HepG2 (cell line): ENCODE data around the gene ENDOD1. TPM values are rescaled to one million over a fixed set of nuclear protein-coding genes. Genes with fewer than 3 reads are reported as not detected.

Experiments used
- ATAC-seq: fragments of 200-7000 bp; cut with Tn5 transposase; 3 replicates; pipeline ENCODE4 v1.9.1; 2020; ENCODE audit warnings: mild to moderate bottlenecking, moderate library complexity
- BruUV-seq: library from RNA; stranded (reverse); fragments of 400-500 nt; replicated peaks from 2 replicates; lab custom pipeline; 2021; lab: Mats Ljungman, UMichigan
- CTCF ChIA-PET: fragments of 300-600 bp; formaldehyde crosslinking; extraction: SDS; loops from one replicate; lab custom pipeline; 2021; ENCODE audit warnings: low total read pairs, inconsistent platforms, low intra/inter-chr PET ratio; lab: Yijun Ruan, JAX
- POLR2A ChIA-PET: fragments of 350-600 bp; sonication (Branson Sonifier 250); formaldehyde crosslinking; loops from one replicate; lab custom pipeline; 2020; ENCODE audit warnings: antibody characterized with exemption, inconsistent platforms; lab: Yijun Ruan, JAX
- DNase-seq: peaks from one replicate; pipeline ENCODE4 v3.0.0-alpha.2; 2015; ENCODE audit warnings: low spot score
- FAIRE-seq: peaks from 3 replicates; lab custom pipeline; 2011; peaks lifted over from hg19 to GRCh38; lab: Jason Lieb, UNC
- H2AFZ ChIP-seq: one replicate; pipeline ENCODE4 v1.6.1; 2011; ENCODE audit warnings: low read length, inconsistent platforms
- H3K27ac ChIP-seq: fragments of 300-600 bp; 3 replicates; pipeline ENCODE4 v1.8.0; 2011; ENCODE audit warnings: mixed run types, mild to moderate bottlenecking, mixed read lengths, low read length, inconsistent platforms; ENCODE audit not compliant: insufficient read depth; ENCODE audit errors: extremely low read length
- H3K27me3 ChIP-seq, 2 experiments: fragments of 200-600 bp in 1 of 2; 2 replicates in 1 of 2; 3 replicates in 1 of 2; pipeline versions ENCODE4 v1.6.0 to v1.8.0; 2011; ENCODE audit warnings: low read length in 2 of 2, mild to moderate bottlenecking in 2 of 2, moderate library complexity in 2 of 2, inconsistent platforms in 1 of 2; ENCODE audit not compliant: insufficient read depth in 2 of 2, control insufficient read depth in 1 of 2
- H3K36me3 ChIP-seq, 2 experiments: fragments of 200-600 bp in 1 of 2; replicated peaks in 1 of 2; 2 replicates in 1 of 2; 3 replicates in 1 of 2; pipeline versions ENCODE4 v1.5.1 to v1.8.0; 2011; ENCODE audit warnings: low read length in 2 of 2, inconsistent platforms in 1 of 2; ENCODE audit not compliant: insufficient read depth in 2 of 2, control insufficient read depth in 1 of 2
- H3K4me1 ChIP-seq: 2 replicates; pipeline ENCODE4 v1.5.1; 2012; ENCODE audit warnings: low read length, inconsistent platforms; ENCODE audit not compliant: insufficient read depth
- H3K4me2 ChIP-seq: 2 replicates; pipeline ENCODE4 v1.6.0; 2011; ENCODE audit warnings: low read depth, low read length, inconsistent platforms
- H3K4me3 ChIP-seq, 3 experiments: fragments of 200-600 bp in 1 of 3; sonication (generic), shearing (Covaris generic) in 1 of 3; replicated peaks in 1 of 3; 2 replicates each; pipeline ENCODE4 v1.5.1; 2011 to 2016; ENCODE audit warnings: low read length in 3 of 3, inconsistent platforms in 2 of 3, low read depth in 2 of 3, mild to moderate bottlenecking in 2 of 3, control low read depth in 1 of 3, mixed read lengths in 1 of 3; ENCODE audit not compliant: insufficient read depth in 1 of 3
- H3K79me2 ChIP-seq: one replicate; pipeline ENCODE4 v1.6.1; 2011; ENCODE audit warnings: low read length, inconsistent platforms; ENCODE audit not compliant: insufficient read depth
- H3K9ac ChIP-seq: 2 replicates; pipeline ENCODE4 v1.6.0; 2011; ENCODE audit warnings: mild to moderate bottlenecking, low read depth, low read length, inconsistent platforms; ENCODE audit not compliant: insufficient read depth
- H3K9me3 ChIP-seq: 2 replicates; pipeline ENCODE4 v1.5.1; 2012; ENCODE audit warnings: mild to moderate bottlenecking, low read length
- H4K20me1 ChIP-seq: 2 replicates; pipeline ENCODE4 v1.6.0; 2011; ENCODE audit warnings: inconsistent platforms, mild to moderate bottlenecking, low read length, moderate library complexity; ENCODE audit not compliant: insufficient read depth
- ATF7 ChIP-seq, 2 experiments: fragments of 450-650 bp in 1 of 2; sonication (generic) in 1 of 2; formaldehyde crosslinking in 1 of 2; IDR thresholded peaks; 2 replicates each; pipeline versions ENCODE4 v1.4.0 to v1.6.1; 2016 to 2020; ENCODE audit warnings: antibody characterized with exemption in 1 of 2, mild to moderate bottlenecking in 1 of 2, missing genetic modification reagents in 1 of 2
- ELF4 ChIP-seq: sonication (generic); formaldehyde crosslinking; IDR thresholded peaks from 2 replicates; pipeline ENCODE4 v1.5.0; 2020; ENCODE audit warnings: missing genetic modification reagents, mild to moderate bottlenecking, moderate library complexity, borderline replicate concordance
- FOSL2 ChIP-seq: sonication (generic); formaldehyde crosslinking; IDR thresholded peaks from 2 replicates; pipeline ENCODE4 v1.4.0; 2020; ENCODE audit warnings: missing genetic modification reagents
- FOXC1 ChIP-seq: sonication (generic); formaldehyde crosslinking; IDR thresholded peaks from 2 replicates; pipeline ENCODE4 v1.8.0; 2022; ENCODE audit warnings: mild to moderate bottlenecking, missing genetic modification reagents, borderline replicate concordance
- GTF3A ChIP-seq: sonication (generic); formaldehyde crosslinking; conservative IDR thresholded peaks from 2 replicates; pipeline ENCODE4 v1.4.0; 2020; ENCODE audit warnings: mild to moderate bottlenecking, missing genetic modification reagents
- HDAC1 ChIP-seq: sonication (generic); formaldehyde crosslinking; IDR thresholded peaks from 2 replicates; pipeline ENCODE4 v1.5.1; 2020; ENCODE audit warnings: mild to moderate bottlenecking, missing genetic modification reagents
- KMT2A ChIP-seq: sonication (generic); formaldehyde crosslinking; IDR thresholded peaks from 2 replicates; pipeline ENCODE4 v1.4.0; 2020; ENCODE audit warnings: missing genetic modification reagents
- MXI1 ChIP-seq: IDR thresholded peaks from 3 replicates; pipeline ENCODE4 v1.6.1; 2012; ENCODE audit warnings: low read depth, low read length, inconsistent platforms, borderline replicate concordance
- NFKBIZ ChIP-seq: IDR thresholded peaks from 2 replicates; pipeline ENCODE4 v1.6.1; 2018; ENCODE audit warnings: missing genetic modification reagents, missing compliant biosample characterization
- SNRNP70 ChIP-seq: fragments of 200-400 bp; formaldehyde crosslinking; IDR thresholded peaks from 2 replicates; pipeline ENCODE4 v1.6.1; 2017; ENCODE audit warnings: mild to moderate bottlenecking, low read depth, low read length, moderate library complexity
- SYNCRIP ChIP-seq: fragments of 200-400 bp; formaldehyde crosslinking; IDR thresholded peaks from 2 replicates; pipeline ENCODE4 v1.6.1; 2018; ENCODE audit warnings: mild to moderate bottlenecking, low read depth, low read length; ENCODE audit not compliant: insufficient read depth
- TSC22D2 ChIP-seq: sonication (generic); formaldehyde crosslinking; IDR thresholded peaks from 2 replicates; pipeline ENCODE4 v1.5.1; 2020; ENCODE audit warnings: missing genetic modification reagents, mild to moderate bottlenecking, borderline replicate concordance
- ZEB1 ChIP-seq: IDR thresholded peaks from 2 replicates; pipeline ENCODE4 v1.6.1; 2012; ENCODE audit warnings: mild to moderate bottlenecking, low read depth, inconsistent platforms; ENCODE audit not compliant: insufficient replicate concordance
- ZFP82 ChIP-seq: sonication (generic); formaldehyde crosslinking; IDR thresholded peaks from 2 replicates; pipeline ENCODE4 v1.5.1; 2020; ENCODE audit warnings: mild to moderate bottlenecking, missing genetic modification reagents, borderline replicate concordance
- ZNF205 ChIP-seq: IDR thresholded peaks from 2 replicates; pipeline ENCODE4 v1.6.1; 2018; ENCODE audit warnings: missing biosample characterization, missing genetic modification reagents
- ZNF260 ChIP-seq: sonication (generic); formaldehyde crosslinking; IDR thresholded peaks from 2 replicates; pipeline ENCODE4 v1.4.0; 2020; ENCODE audit warnings: missing genetic modification reagents, low read depth, mild to moderate bottlenecking, borderline replicate concordance
- ZNF263 ChIP-seq: sonication (generic); formaldehyde crosslinking; IDR thresholded peaks from 2 replicates; pipeline ENCODE4 v1.4.0; 2020; ENCODE audit warnings: missing genetic modification reagents
- ZNF816 ChIP-seq: sonication (generic); formaldehyde crosslinking; IDR thresholded peaks from 2 replicates; pipeline ENCODE4 v1.8.0; 2022; ENCODE audit warnings: missing genetic modification reagents, mild to moderate bottlenecking, borderline replicate concordance
- ZNF878 ChIP-seq: sonication (generic); formaldehyde crosslinking; IDR thresholded peaks from 2 replicates; pipeline ENCODE4 v1.8.1; 2023; ENCODE audit warnings: mild to moderate bottlenecking, missing genetic modification reagents, moderate library complexity
- WGBS: methylation state at CpG from one replicate; pipeline ENCODE4 v1.1.6; 2017; ENCODE audit warnings: low lambda C conversion rate; 5-methylcytosine and 5-hydroxymethylcytosine counted together
- in situ Hi-C: cut with HindIII; loops from 2 replicates; pipeline ENCODE4 v1.10.0; 2017; ENCODE audit warnings: low pct_unique_long_range_greater_than_20kb; ENCODE audit not compliant: extremely low pct_ligation_motif_present
- intact Hi-C: fragments of 100-400 bp; cut with micrococcal nuclease; formaldehyde crosslinking; loops from one replicate; pipeline ENCODE4 v1.10.0; 2022; ENCODE audit not compliant: unreplicated experiment
- polyA plus RNA-seq, 8 experiments: library from polyadenylated mRNA; depleted of rRNA in 3 of 8; stranded (reverse) in 7 of 8; unstranded in 1 of 8; fragments of >200 nt; fragmentation: Illumina TruSeq in 4 of 8; extraction: Trizol in 4 of 8; gene quantifications; 2 replicates each; pipeline versions ENCODE4 v1.2.1 to v1.2.3, GENCODE V29; 2011 to 2016; ENCODE audit warnings: low read depth in 4 of 8, missing spikeins in 1 of 8, mixed read lengths in 1 of 8; ENCODE audit not compliant: insufficient read depth in 1 of 8
- total RNA-seq, 5 experiments: library from RNA; depleted of rRNA; stranded (reverse); fragments of >200 nt; fragmentation: Illumina TruSeq; extraction: Trizol; gene quantifications; 2 replicates each; pipeline ENCODE4 v1.2.3, GENCODE V29; 2016; ENCODE audit warnings: low read depth in 1 of 5
- TF ChIP-seq, protein P1 (sequence below): sonication (generic); formaldehyde crosslinking; IDR thresholded peaks from 2 replicates; pipeline ENCODE4 v1.5.0; 2020; ENCODE audit warnings: missing genetic modification reagents, mild to moderate bottlenecking, borderline replicate concordance

ENDOD1 gene
- total and polyA plus RNA-seq, 2 of the 13 experiments (the other 11 are each of a cell fraction or from before 2014, with no cell fraction given): 2.0 to 6.8 TPM

GRCh38 chr11:95067841-95068219 lies 21.8 kb upstream of the ENDOD1 start:
- no peaks in the 10 kb centered on the region for H3K36me3 ChIP-seq
- ATAC-seq: peak; percentile 2; the same call in 2 of the 3 replicates
- H3K4me3 ChIP-seq: peak overlapping the region; percentile 80 to 97 (median 93)
- peak; percentile 78 for TF ChIP-seq ZNF263
- TF ChIP-seq SNRNP70: no peak
- TF ChIP-seq FOXC1 (CRISPR knock-in tag): no peak
- TF ChIP-seq, protein P1, sequence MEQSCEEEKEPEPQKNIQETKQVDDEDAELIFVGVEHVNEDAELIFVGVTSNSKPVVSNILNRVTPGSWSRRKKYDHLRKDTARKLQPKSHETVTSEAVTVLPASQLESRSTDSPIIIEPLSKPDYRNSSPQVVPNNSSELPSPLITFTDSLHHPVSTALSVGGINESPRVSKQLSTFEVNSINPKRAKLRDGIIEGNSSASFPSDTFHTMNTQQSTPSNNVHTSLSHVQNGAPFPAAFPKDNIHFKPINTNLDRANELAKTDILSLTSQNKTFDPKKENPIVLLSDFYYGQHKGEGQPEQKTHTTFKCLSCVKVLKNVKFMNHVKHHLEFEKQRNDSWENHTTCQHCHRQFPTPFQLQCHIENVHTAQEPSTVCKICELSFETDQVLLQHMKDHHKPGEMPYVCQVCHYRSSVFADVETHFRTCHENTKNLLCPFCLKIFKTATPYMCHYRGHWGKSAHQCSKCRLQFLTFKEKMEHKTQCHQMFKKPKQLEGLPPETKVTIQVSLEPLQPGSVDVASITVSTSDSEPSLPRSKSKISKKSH (CRISPR knock-in tag): peak; percentile 9; the same call in 1 of the 2 replicates
- 0 out of 2 replicates have a peak, but pooled peaks have one; percentile 7 for TF ChIP-seq HDAC1
- no peak for TF ChIP-seq ZEB1
- no peak for TF ChIP-seq SYNCRIP
- no peak for TF ChIP-seq MXI1
- TF ChIP-seq ELF4 (CRISPR knock-in tag): no peak
- TF ChIP-seq ATF7 (IDR thresholded peaks at IDR 0.05): no peak
- TF ChIP-seq ATF7 (CRISPR knock-in tag; IDR thresholded peaks at IDR 0.05): no peak
- TF ChIP-seq TSC22D2 (CRISPR knock-in tag): 0 out of 2 replicates have a peak, but pooled peaks have one; percentile 6
- 0 out of 2 replicates have a peak, but pooled peaks have one; percentile 40 for TF ChIP-seq ZNF878 (CRISPR knock-in tag)
- TF ChIP-seq ZNF260 (CRISPR knock-in tag): no peak
- TF ChIP-seq FOSL2 (CRISPR knock-in tag): 0 out of 2 replicates have a peak, but pooled peaks have one; percentile 19
- peak; percentile 74; the same call in 1 of the 2 replicates for TF ChIP-seq ZFP82 (CRISPR knock-in tag)
- TF ChIP-seq ZNF816 (CRISPR knock-in tag): peak; percentile 76
- no peak for TF ChIP-seq ZNF205
- peak; percentile 11; the same call in 1 of the 2 replicates for TF ChIP-seq KMT2A (CRISPR knock-in tag)
- 0 out of 2 replicates have a peak, but pooled peaks have one; percentile 14 for TF ChIP-seq NFKBIZ (CRISPR knock-in tag)
- 0 out of 2 replicates have a peak, but pooled peaks have one; percentile 3 for TF ChIP-seq GTF3A
- peak overlapping the region; percentile 94 for H3K9ac ChIP-seq
- intact Hi-C loops (loop anchor here (1.0 to 10.0 kb wide), 6 partner anchors 71 to 722 kb away; partner anchors contain the start of genes C11orf97, CEP57, CWC15 and KDM4D), in situ Hi-C loops (loop anchor here (10.0 kb wide), 1 partner anchor 637 kb away; no protein-coding TSS in a partner anchor)
- POLR2A ChIA-PET: interaction anchor here (0.6 to 3.5 kb wide), 16 partner anchors 9 to 1320 kb away, joined by 3 to 48 read pairs (median 4); partner anchors contain the start of genes CEP57, CWC15, ENDOD1 and FAM76B
- 0% methylated on average over 16 of the region's 16 CpGs for WGBS
- peak overlapping the region; percentile 93 for H3K27ac ChIP-seq
- H2AFZ ChIP-seq: no peak overlapping the region
- H3K4me2 ChIP-seq: peak overlapping the region; percentile 82
- peaks cover 24% of the 10 kb centered on the region for H3K79me2 ChIP-seq
- BruUV-seq: no TSS peak
- CTCF ChIA-PET: no interaction called here
- DNase-seq: no peak
- peaks cover 3% of the 10 kb centered on the region; the same call in 1 of the 2 replicates for H4K20me1 ChIP-seq
- FAIRE-seq: no peak
- no peaks in the 10 kb centered on the region; a peak in 1 of 5 replicates for H3K27me3 ChIP-seq
- H3K9me3 ChIP-seq: no peaks in the 10 kb centered on the region
- H3K4me1 ChIP-seq: peaks cover 18% of the 10 kb centered on the region
